Muscle layer of duodenum (tissue), 2 donors: ENCODE results near the gene HNRNPF.

ENCODE experiments used
- H3K27ac ChIP-seq: one replicate; pipeline ENCODE4 v1.7.0; 2013; ENCODE audit warnings: mild to moderate bottlenecking, low read length
- H3K27me3 ChIP-seq: one replicate; pipeline ENCODE4 v1.7.0; 2013; ENCODE audit warnings: low read depth, mild to moderate bottlenecking, control low read depth, low read length
- H3K36me3 ChIP-seq, 2 donors: one replicate each; pipeline ENCODE4 v1.7.0; 2013; ENCODE audit warnings: low read length in 2 of 2, control low read depth in 1 of 2, mild to moderate bottlenecking in 1 of 2; ENCODE audit not compliant: insufficient read depth in 2 of 2, control insufficient read depth in 1 of 2
- H3K4me1 ChIP-seq, 2 donors: one replicate each; pipeline ENCODE4 v1.7.0; 2013; ENCODE audit warnings: low read length in 2 of 2, mild to moderate bottlenecking in 2 of 2, control low read depth in 1 of 2, moderate library complexity in 1 of 2; ENCODE audit not compliant: insufficient read depth in 2 of 2, control insufficient read depth in 1 of 2
- H3K4me3 ChIP-seq, 2 donors: one replicate each; pipeline ENCODE4 v1.7.0; 2013; ENCODE audit warnings: low read length in 2 of 2, low read depth in 1 of 2, mild to moderate bottlenecking in 1 of 2
- H3K9me3 ChIP-seq, 2 donors: one replicate each; pipeline ENCODE4 v1.7.0; 2013; ENCODE audit warnings: low read length in 2 of 2, control low read depth in 1 of 2, mild to moderate bottlenecking in 1 of 2; ENCODE audit not compliant: control insufficient read depth in 1 of 2
- donor health status: healthy.

The HNRNPF gene

DNA sequence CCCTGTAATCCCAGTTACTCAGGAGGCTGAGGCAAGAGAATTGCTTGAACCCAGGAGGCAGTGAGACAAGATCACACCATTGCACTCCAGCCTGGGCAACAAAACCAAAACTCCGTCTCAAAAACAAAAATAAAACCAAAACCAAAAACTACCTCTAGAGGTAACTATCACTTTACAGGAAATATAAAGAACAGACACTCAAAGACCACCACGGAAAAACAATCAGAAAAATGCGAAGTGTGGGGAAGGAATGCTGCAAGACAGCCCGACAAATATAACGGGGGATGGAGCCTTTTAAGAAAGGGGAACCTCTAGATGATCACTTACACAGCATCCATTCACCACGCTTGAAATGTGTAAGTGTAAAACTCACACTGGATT, 4.3 kb downstream of the HNRNPF start:
- H3K36me3 ChIP-seq: peaks cover 3 to 5% of the 10 kb centered on the region in 2 donors
- peak overlapping the region; percentile 49 for H3K27ac ChIP-seq
- no peaks in the 10 kb centered on the region for H3K9me3 ChIP-seq
- no peaks in the 10 kb centered on the region for H3K27me3 ChIP-seq
- peaks cover 10 to 48% of the 10 kb centered on the region in 2 donors for H3K4me1 ChIP-seq
- peak overlapping the region in 1 of 2 donors; percentile 45 for H3K4me3 ChIP-seq

GRCh38 chr10:43403911-43404703, 4.9 kb downstream of the HNRNPF start:
- Histone ChIP-seq H3K4me1 (peaks cover 10 to 54% of the 10 kb centered on the region in 2 donors), H3K27me3 (no peaks in the 10 kb centered on the region), H3K9me3 (no peaks in the 10 kb centered on the region), H3K27ac (no peak overlapping the region), H3K36me3 (peaks cover 5 to 8% of the 10 kb centered on the region in 2 donors), H3K4me3 (peak overlapping the region in 1 of 2 donors; percentile 45)

GRCh38 chr10:43402880-43403452, 6.0 kb downstream of the HNRNPF start:
- H3K27ac ChIP-seq: peak overlapping the region; percentile 25
- H3K36me3 ChIP-seq: peaks cover 5 to 8% of the 10 kb centered on the region in 2 donors
- peaks cover 14 to 64% of the 10 kb centered on the region in 2 donors for H3K4me1 ChIP-seq
- no peak overlapping the region for H3K4me3 ChIP-seq
- H3K9me3 ChIP-seq: no peaks in the 10 kb centered on the region
- no peaks in the 10 kb centered on the region for H3K27me3 ChIP-seq

DNA sequence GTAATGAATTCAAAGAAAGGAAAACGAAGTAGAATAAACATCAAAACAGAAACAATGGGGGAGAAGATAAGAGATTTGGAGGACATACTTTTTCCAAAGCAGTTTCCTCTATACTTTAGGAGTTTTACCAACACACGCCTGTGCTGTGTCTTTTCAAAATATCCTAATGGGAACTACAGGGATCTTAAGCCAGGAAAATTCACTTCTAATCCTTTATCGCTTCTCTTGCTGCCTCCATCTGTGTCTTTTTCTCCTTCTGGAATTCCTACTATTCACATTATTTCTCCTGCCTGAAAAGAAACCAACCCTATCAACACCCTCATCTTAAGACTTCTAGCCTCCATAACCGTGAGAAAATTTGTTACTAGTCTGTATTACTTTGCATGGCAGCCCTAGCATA, 6.8 kb downstream of the HNRNPF start:
- no peaks in the 10 kb centered on the region for H3K27me3 ChIP-seq
- H3K27ac ChIP-seq: no peak overlapping the region
- peaks cover under 1 to 8% of the 10 kb centered on the region in 2 donors for H3K36me3 ChIP-seq
- H3K4me1 ChIP-seq: peaks cover 14 to 70% of the 10 kb centered on the region in 2 donors
- no peak overlapping the region for H3K4me3 ChIP-seq
- H3K9me3 ChIP-seq: no peaks in the 10 kb centered on the region

GRCh38 chr10:43401627-43402026, 7.4 kb downstream of the HNRNPF start:
- Histone ChIP-seq H3K4me3 (no peak overlapping the region), H3K9me3 (no peaks in the 10 kb centered on the region), H3K36me3 (peaks cover 0 to 8% of the 10 kb centered on the region in 2 donors), H3K4me1 (peaks cover 14 to 70% of the 10 kb centered on the region in 2 donors), H3K27ac (no peak overlapping the region), H3K27me3 (no peaks in the 10 kb centered on the region)

GRCh38 chr10:43399320-43400310, 9.4 kb downstream of the HNRNPF start:
- Histone ChIP-seq H3K9me3 (no peaks in the 10 kb centered on the region), H3K36me3 (peaks cover 0 to 10% of the 10 kb centered on the region in 2 donors), H3K4me3 (no peak overlapping the region), H3K4me1 (peaks cover 8 to 69% of the 10 kb centered on the region in 2 donors), H3K27me3 (no peaks in the 10 kb centered on the region), H3K27ac (peak overlapping the region; percentile 6)

- Histone ChIP-seq H3K27me3 (no peaks in the 10 kb centered on the region), H3K4me1 (peaks cover 8 to 73% of the 10 kb centered on the region in 2 donors), H3K27ac (no peak overlapping the region), H3K9me3 (no peaks in the 10 kb centered on the region), H3K36me3 (peaks cover 5 to 16% of the 10 kb centered on the region in 2 donors), H3K4me3 (no peak overlapping the region)
Observed at GRCh38 chr10:43398939-43399319, 10.1 kb downstream of the HNRNPF start.

DNA sequence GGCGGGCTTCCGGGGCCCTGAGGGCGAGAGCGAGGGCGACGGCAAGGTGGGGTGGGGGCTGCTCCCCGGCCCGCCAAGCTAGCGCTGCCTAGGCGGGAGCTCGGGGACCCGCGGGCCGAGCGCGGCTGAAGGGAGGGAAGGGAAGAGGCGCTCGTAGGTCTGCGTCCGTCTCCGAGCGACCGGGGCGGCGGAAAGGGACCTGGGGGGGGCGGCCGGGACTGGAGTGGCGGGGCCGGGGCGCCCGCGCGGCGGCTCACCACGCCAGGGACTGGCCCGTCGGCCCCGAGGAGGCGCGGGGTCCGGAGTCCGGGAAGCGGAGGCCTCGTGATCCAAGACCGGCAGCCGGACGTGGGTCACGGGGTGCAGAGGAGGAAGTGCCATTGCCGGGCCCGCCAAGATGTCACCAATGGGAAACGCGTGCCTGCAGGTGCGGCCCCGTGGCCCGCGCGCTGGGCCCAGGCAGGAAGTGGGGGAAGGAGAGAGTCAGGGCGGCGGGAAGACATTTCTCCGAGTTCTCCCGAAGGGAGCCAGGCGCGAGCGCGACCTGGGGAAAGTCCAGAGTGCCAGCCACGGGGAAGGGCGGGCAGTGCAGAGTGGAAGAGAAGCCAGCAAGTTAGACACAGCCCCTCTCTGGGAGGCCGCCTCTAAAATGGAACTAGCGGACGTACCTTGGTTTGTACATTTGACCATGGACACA, 11.9 kb downstream of the HNRNPF start:
- H3K9me3 ChIP-seq: no peaks in the 10 kb centered on the region

GRCh38 chr10:43396061-43396927, 12.7 kb downstream of the HNRNPF start:
- Histone ChIP-seq H3K36me3 (peaks cover 27 to 31% of the 10 kb centered on the region in 2 donors), H3K9me3 (no peaks in the 10 kb centered on the region), H3K27me3 (no peaks in the 10 kb centered on the region), H3K27ac (peak overlapping the region; percentile 87), H3K4me1 (peaks cover 4 to 56% of the 10 kb centered on the region in 2 donors), H3K4me3 (peak overlapping the region; percentile 64 to 75)

More for the DNA sequence above, 11.9 kb downstream of the HNRNPF start:
- peaks cover 4 to 58% of the 10 kb centered on the region in 2 donors for H3K4me1 ChIP-seq
- no peaks in the 10 kb centered on the region for H3K27me3 ChIP-seq
- peaks cover 20 to 27% of the 10 kb centered on the region in 2 donors for H3K36me3 ChIP-seq
- peak overlapping the region; percentile 87 for H3K27ac ChIP-seq
- peak overlapping the region; percentile 67 to 75 for H3K4me3 ChIP-seq

- peaks cover 4 to 57% of the 10 kb centered on the region in 2 donors for H3K4me1 ChIP-seq
- no peaks in the 10 kb centered on the region for H3K9me3 ChIP-seq
- H3K36me3 ChIP-seq: peaks cover 33% of the 10 kb centered on the region in 2 donors
- H3K27ac ChIP-seq: peak overlapping the region; percentile 83
- no peaks in the 10 kb centered on the region for H3K27me3 ChIP-seq
- peak overlapping the region; percentile 64 to 75 for H3K4me3 ChIP-seq
Observed at GRCh38 chr10:43395571-43396060, 13.4 kb downstream of the HNRNPF start.
